ENCODE measurements around the gene TMEM134.

The TMEM134 gene

GRCh38 chr11:67419325-67420049 lies 49.6 kb downstream of the TMEM134 start:
- DNase-seq: no peak

- peak; percentile 77 for DNase-seq
Measured at GRCh38 chr11:67418476-67419281, 50.4 kb downstream of the TMEM134 start.

GRCh38 chr11:67417425-67417824 lies 51.6 kb downstream of the TMEM134 start:
- no peak for DNase-seq

DNA sequence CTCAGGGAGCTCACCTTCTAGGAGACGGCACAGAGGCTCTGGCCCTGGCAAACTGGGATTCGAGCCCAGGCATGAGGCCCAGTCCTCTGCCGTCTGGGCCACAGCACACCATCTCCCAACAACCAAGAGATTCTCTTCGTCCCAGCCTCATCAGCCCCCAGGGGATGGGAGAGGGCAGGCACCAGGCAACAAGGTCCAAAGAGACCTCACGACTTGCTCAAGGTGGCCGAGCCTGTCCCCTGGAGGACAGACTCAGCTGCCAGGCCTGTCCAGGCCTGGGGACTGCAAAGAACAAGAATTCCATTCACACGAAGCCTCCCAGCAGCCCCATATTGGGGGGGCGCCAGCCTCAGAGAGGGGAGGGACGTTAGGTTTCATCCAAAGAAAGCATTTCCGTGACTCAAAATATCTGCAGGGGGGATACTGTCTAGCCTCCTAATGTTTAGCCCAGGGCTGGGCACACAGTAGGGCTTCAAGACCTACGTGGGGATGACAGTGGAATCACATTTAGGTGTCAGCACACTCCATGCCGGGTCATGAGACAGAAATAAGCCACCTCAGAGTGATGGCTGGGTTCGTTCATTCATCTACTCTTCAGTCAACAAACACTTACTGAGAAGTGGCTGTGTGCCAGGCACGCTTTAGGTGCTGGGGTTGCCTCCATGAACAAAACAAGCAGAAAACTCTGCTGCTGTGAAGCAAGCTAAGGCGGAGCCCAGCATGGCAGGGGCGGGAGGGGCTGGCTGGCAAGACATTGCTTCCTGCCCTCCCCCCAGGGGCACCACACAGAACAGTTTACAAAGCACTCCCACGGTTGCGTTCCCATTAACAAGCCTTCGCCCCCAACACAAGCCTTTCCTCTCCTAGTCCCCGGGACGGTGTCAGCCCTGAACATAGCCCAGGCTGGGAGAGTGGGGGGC lies 52.4 kb downstream of the TMEM134 start:
- peak; percentile 76 for DNase-seq

- no peak for DNase-seq
Measured at GRCh38 chr11:67415501-67416304, 53.3 kb downstream of the TMEM134 start, which contains the start of gene CARNS1. Gene CARNS1, plus strand, starts transcription at chr11:67415678. Its CDS starts 522 bp downstream, at chr11:67416200.

DNA sequence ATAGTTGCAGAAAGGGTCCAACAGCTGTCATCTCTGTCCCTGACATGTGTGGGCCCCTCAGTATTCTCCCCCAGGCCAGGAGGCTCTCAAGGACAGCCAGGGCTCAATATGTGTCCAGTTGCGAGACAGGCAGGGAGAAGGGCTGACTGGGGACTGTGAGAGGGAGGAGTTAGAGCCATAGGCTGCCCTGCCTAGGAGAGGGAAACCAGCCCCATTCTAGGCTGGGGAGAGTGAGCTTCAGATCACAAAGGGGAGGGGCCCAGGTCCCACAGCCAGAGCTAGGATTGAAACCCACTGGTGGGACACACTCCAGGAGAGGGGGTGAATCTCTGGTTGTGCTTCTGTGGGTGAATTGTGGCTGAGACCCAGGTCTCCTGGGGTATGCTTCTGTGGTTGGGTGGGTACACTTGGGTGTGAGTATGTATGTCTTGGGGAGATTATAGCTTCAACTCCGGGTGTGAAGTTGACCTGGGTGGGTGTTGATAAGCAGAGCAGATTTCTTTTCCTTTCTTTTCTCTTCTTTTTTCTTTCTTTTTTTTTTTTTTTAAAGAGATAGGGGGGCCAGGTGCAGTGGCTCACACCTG lies 55.7 kb downstream of the TMEM134 start:
- no peak for DNase-seq

DNA sequence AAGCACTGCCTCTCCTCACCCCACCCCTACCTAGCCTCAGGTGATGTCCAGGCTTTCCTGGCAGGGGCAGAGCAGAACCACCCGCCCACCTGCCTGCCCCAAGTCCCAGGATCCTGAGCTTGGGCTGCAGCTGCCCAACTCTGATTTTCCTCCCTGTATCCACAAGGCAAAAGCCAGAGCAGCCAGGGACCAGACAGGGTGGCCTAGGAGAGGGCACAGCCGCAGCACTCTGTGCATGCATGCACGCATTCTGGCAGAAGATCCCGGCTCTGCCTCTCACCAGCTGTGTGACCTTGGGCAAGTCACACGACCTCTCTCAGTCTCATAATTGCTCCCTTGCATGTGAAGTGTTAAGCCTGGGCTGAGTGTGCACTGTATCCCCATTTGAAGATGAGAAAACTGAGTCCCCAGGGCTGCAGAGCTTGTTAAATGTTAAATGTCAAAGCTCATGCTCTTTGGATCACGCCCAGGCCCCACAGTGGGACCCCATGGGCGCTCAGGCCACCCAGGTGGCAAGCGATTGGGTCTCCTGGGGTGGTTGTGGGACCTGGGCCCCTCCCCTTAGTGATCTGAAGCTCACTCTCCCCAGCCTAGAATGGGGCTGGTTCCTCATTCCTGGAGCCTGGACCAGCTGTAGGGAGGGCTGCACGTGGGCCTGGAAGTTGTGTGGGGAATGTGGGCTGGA lies 56.4 kb downstream of the TMEM134 start:
- DNase-seq: no peak

DNA sequence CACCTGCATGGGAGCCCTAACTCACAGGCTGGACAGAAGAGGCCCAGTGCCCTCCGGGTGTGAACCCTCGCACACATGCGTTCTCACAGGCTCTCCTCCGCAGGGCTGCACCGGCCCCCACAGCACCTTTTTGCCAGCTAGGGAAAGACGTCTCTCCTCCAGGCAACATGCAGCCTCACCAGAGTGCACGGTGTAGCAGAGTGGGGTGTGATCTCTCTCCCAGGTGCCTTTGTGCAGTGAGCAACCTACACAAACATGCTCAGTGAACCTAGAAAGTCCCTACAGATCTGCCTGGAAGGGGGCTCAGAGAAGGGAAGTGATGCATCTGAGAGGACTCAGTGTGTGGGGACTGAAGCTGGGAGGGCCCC lies 57.3 kb downstream of the TMEM134 start:
- DNase-seq: no peak
